ENCODE data around the gene ANKRD10.

GRCh38 chr13:110834572-110834971 lies 80.3 kb downstream of the ANKRD10 start:
- no peak for TF ChIP-seq CTCF (IDR thresholded peaks at IDR 0.05)
- no peak for TF ChIP-seq EP300 (IDR thresholded peaks at IDR 0.05)
- TF ChIP-seq POLR2A (IDR thresholded peaks at IDR 0.05; ENCODE audit: low read depth), result no peak
- TF ChIP-seq POLR2AphosphoS5 (IDR thresholded peaks at IDR 0.05), result no peak
